OCI-LY1 (cell line): ENCODE measurements around the gene OSTM1.

Source experiments
- H2AFZ ChIP-seq: fragments of 200-600 bp; sonication (generic), shearing (Covaris generic); 2 replicates; pipeline ENCODE4 v1.6.0; 2014; ENCODE audit warnings: antibody characterized with exemption, mild to moderate bottlenecking, low read length
- H3F3A ChIP-seq: fragments of 200-600 bp; sonication (generic), shearing (Covaris generic); 2 replicates; pipeline ENCODE4 v1.6.0; 2014; ENCODE audit warnings: mild to moderate bottlenecking, antibody characterized with exemption, low read length, moderate library complexity; ENCODE audit not compliant: insufficient read depth
- H3K27ac ChIP-seq: fragments of 200-600 bp; sonication (generic); 2 replicates; pipeline ENCODE4 v1.5.1; 2014; ENCODE audit warnings: low read length, mixed run types, mild to moderate bottlenecking, low read depth; ENCODE audit not compliant: poor library complexity, severe bottlenecking
- H3K27me3 ChIP-seq: fragments of 200-600 bp; sonication (generic); 2 replicates; pipeline ENCODE4 v1.6.0; 2014; ENCODE audit warnings: antibody characterized with exemption, mild to moderate bottlenecking, low read length, moderate library complexity; ENCODE audit not compliant: insufficient read depth
- H3K36me3 ChIP-seq: fragments of 200-600 bp; sonication (generic); 2 replicates; pipeline ENCODE4 v1.6.1; 2014; ENCODE audit warnings: mild to moderate bottlenecking, antibody characterized with exemption, low read length, moderate library complexity, mixed read lengths; ENCODE audit not compliant: insufficient read depth
- H3K4me1 ChIP-seq: fragments of 200-600 bp; sonication (generic); 2 replicates; pipeline ENCODE4 v1.5.1; 2014; ENCODE audit warnings: mild to moderate bottlenecking, low read length, moderate library complexity; ENCODE audit not compliant: insufficient read depth, severe bottlenecking
- H3K4me2 ChIP-seq: fragments of 200-600 bp; sonication (generic), shearing (Covaris generic); 2 replicates; pipeline ENCODE4 v1.6.1; 2014; ENCODE audit warnings: low read length
- H3K4me3 ChIP-seq: fragments of 200-600 bp; sonication (generic); 2 replicates; pipeline ENCODE4 v1.5.1; 2014; ENCODE audit warnings: low read length, low read depth, mild to moderate bottlenecking, mixed read lengths; ENCODE audit not compliant: poor library complexity, severe bottlenecking
- H3K79me2 ChIP-seq: fragments of 200-600 bp; shearing (Covaris generic); 2 replicates; pipeline ENCODE4 v1.6.1; 2016; ENCODE audit warnings: mixed run types, low read length, mixed read lengths; ENCODE audit not compliant: insufficient read depth
- H3K9ac ChIP-seq: fragments of 200-600 bp; sonication (generic), shearing (Covaris generic); 2 replicates; pipeline ENCODE4 v1.6.1; 2014; ENCODE audit warnings: mild to moderate bottlenecking, low read length, mixed read lengths
- H3K9me2 ChIP-seq: fragments of 200-600 bp; sonication (generic), shearing (Covaris generic); 2 replicates; pipeline ENCODE4 v1.6.1; 2014; ENCODE audit warnings: low read depth, mild to moderate bottlenecking, low read length, mixed read lengths
- H3K9me3 ChIP-seq: fragments of 200-600 bp; shearing (Covaris generic); 2 replicates; pipeline ENCODE4 v1.6.1; 2014; ENCODE audit warnings: low read length, mixed read lengths
- H4K20me1 ChIP-seq: fragments of 200-600 bp; sonication (generic), shearing (Covaris generic); 2 replicates; pipeline ENCODE4 v1.6.0; 2016; ENCODE audit warnings: mild to moderate bottlenecking, low read length; ENCODE audit not compliant: insufficient read depth
- EZH2 ChIP-seq: fragments of 200-600 bp; sonication (generic), shearing (Covaris generic); IDR thresholded peaks from 2 replicates; pipeline ENCODE4 v1.8.0; 2017; ENCODE audit warnings: borderline replicate concordance, mixed run types, mild to moderate bottlenecking, antibody characterized with exemption, low read length, moderate library complexity, mixed read lengths
- TF ChIP-seq, protein P1 (sequence below): fragments of 200-600 bp; sonication (generic), shearing (Covaris generic); IDR thresholded peaks from 2 replicates; pipeline ENCODE4 v1.5.1; 2017; ENCODE audit warnings: mild to moderate bottlenecking, antibody characterized with exemption, low read length, moderate library complexity, mixed read lengths

Gene OSTM1, protein sequence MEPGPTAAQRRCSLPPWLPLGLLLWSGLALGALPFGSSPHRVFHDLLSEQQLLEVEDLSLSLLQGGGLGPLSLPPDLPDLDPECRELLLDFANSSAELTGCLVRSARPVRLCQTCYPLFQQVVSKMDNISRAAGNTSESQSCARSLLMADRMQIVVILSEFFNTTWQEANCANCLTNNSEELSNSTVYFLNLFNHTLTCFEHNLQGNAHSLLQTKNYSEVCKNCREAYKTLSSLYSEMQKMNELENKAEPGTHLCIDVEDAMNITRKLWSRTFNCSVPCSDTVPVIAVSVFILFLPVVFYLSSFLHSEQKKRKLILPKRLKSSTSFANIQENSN

DNA sequence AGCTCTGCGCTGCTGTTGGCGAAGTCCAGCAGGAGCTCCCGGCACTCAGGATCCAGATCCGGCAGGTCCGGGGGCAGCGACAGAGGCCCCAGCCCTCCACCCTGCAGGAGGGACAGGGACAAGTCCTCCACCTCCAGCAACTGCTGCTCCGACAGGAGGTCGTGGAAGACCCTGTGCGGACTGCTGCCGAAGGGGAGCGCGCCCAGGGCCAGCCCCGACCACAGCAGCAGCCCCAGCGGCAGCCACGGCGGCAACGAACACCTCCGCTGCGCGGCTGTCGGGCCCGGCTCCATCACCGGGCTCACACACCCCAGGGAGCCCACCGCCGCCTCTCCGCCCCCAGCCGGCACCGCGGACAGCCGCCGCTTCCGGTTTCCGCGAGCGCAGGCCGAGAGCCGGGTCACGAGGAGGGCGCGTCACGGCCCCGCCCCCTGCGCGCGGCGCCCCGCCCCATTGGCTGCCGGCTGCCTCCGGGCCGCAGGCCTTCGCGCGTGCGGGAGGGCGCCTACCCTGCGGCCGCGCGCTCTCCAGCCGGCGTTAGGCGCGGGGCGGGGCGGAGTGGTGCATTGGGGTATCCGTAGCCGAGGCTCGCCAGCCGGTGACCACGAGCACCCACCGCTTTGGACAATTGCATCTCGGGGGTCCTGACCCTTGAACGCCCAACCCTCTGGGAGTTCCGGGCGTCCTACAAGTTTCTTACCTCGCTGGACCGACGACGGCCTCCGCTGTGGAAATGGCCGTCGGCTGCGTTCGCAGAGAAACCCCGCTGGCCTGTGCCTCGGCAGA is at the start of gene OSTM1:
OSTM1 (minus strand) TSS at position 383 of the 786 bp plus-strand sequence; CDS start at position 293, 90 bp downstream.
- Histone ChIP-seq H2AFZ (peak within 1 kb of the TSS; percentile 67; the same call in 1 of the 2 replicates), H3K4me3 (peak within 1 kb of the TSS; percentile 99), H3K27me3 (no peaks in the 10 kb centered on the region), H3K79me2 (no peaks in the 10 kb centered on the region), H3K4me1 (peaks cover 25% of the 10 kb centered on the region), H3K27ac (peak within 1 kb of the TSS; percentile 26), H3K4me2 (peak within 1 kb of the TSS; percentile 87), H3K9me2 (no peaks in the 10 kb centered on the region), H3K9ac (peak within 1 kb of the TSS; percentile 95), H4K20me1 (no peaks in the 10 kb centered on the region), H3F3A (no peaks in the 10 kb centered on the region), H3K36me3 (no peaks in the 10 kb centered on the region), H3K9me3 (no peaks in the 10 kb centered on the region)
- TF ChIP-seq, protein P1, sequence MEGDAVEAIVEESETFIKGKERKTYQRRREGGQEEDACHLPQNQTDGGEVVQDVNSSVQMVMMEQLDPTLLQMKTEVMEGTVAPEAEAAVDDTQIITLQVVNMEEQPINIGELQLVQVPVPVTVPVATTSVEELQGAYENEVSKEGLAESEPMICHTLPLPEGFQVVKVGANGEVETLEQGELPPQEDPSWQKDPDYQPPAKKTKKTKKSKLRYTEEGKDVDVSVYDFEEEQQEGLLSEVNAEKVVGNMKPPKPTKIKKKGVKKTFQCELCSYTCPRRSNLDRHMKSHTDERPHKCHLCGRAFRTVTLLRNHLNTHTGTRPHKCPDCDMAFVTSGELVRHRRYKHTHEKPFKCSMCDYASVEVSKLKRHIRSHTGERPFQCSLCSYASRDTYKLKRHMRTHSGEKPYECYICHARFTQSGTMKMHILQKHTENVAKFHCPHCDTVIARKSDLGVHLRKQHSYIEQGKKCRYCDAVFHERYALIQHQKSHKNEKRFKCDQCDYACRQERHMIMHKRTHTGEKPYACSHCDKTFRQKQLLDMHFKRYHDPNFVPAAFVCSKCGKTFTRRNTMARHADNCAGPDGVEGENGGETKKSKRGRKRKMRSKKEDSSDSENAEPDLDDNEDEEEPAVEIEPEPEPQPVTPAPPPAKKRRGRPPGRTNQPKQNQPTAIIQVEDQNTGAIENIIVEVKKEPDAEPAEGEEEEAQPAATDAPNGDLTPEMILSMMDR: no peak
- no peak for TF ChIP-seq EZH2

DNA sequence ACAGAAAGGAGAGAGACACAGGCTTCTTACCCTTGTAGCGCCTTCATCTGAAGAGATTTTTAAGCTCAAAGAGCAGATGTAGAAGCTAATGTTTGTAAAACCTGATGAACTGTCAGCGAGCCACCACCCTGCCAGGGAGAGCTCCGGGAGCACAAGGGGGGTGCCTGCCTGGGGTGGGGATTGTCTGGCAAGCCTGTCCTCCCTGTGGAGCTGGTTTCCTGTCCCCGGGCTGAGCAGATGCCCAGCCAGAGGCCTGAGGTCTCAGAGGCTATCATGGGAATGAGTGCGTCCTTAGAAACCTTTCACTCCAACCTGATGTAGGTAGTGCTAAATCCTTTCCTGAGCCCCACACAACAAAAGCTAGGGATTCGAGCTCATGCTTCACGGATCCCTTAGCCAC is 49.4 kb upstream of the OSTM1 start:
- Histone ChIP-seq H3K4me1 (peaks cover 2% of the 10 kb centered on the region), H3K9ac (no peak overlapping the region), H3K4me2 (no peak overlapping the region), H2AFZ (no peak overlapping the region), H3K9me2 (no peaks in the 10 kb centered on the region), H4K20me1 (no peaks in the 10 kb centered on the region), H3K27me3 (peaks cover 6% of the 10 kb centered on the region; the same call in 1 of the 2 replicates), H3K36me3 (no peaks in the 10 kb centered on the region), H3F3A (no peaks in the 10 kb centered on the region), H3K4me3 (no peak overlapping the region), H3K79me2 (no peaks in the 10 kb centered on the region), H3K27ac (no peak overlapping the region), H3K9me3 (no peaks in the 10 kb centered on the region)
- TF ChIP-seq EZH2: no peak
- TF ChIP-seq, protein P1: no peak

DNA sequence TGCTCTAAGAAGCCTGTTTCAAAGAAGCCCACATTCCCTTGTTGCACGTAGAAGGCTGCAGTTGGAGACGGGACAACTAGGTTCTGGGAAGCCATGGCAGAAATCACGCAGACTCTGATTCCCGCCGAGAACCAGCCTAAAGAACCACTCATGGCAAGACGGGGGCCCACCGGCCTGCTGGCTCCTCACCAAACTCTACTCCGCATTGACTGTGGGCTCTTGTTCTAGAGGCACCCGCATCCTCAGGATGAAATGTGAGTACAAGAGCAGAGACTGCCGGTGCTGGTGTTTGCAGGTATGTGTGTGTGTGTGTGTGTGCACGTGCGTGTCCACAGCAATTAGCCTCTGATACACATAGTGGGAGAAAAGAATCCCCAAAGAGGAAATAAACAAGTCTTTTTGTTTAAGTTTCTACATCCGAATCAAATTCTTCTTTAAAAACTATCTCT is 49.0 kb upstream of the OSTM1 start:
- no peaks in the 10 kb centered on the region for H3K36me3 ChIP-seq
- H4K20me1 ChIP-seq: no peaks in the 10 kb centered on the region
- no peaks in the 10 kb centered on the region for H3K9me2 ChIP-seq
- H3K4me2 ChIP-seq: no peak overlapping the region
- H3K4me3 ChIP-seq: no peak overlapping the region
- H3K79me2 ChIP-seq: no peaks in the 10 kb centered on the region
- peaks cover 6% of the 10 kb centered on the region for H3K4me1 ChIP-seq
- H3F3A ChIP-seq: no peaks in the 10 kb centered on the region
- no peaks in the 10 kb centered on the region for H3K9me3 ChIP-seq
- peaks cover 8% of the 10 kb centered on the region; the same call in 1 of the 2 replicates for H3K27me3 ChIP-seq
- no peak overlapping the region for H3K27ac ChIP-seq
- no peak overlapping the region for H3K9ac ChIP-seq
- H2AFZ ChIP-seq: no peak overlapping the region
- TF ChIP-seq, protein P1: no peak
- no peak for TF ChIP-seq EZH2
